DMS 273 (cell line): ENCODE results near the gene TCEANC2.
"Not testable (repeated sequence)": the region's sequence is repeated elsewhere in the genome, so short reads cannot be mapped to it uniquely, and the experiment has no call there.

ENCODE experiments used
- DNase-seq: peaks from one replicate; lab custom pipeline; 2025; ENCODE audit not compliant: unreplicated experiment; lab: John Stamatoyannopoulos, UW

The TCEANC2 gene

GRCh38 chr1:54084794-54085193 lies 31.4 kb downstream of the TCEANC2 start:
- no peak for DNase-seq

GRCh38 chr1:54086754-54087153 lies 33.3 kb downstream of the TCEANC2 start:
- no peak for DNase-seq

GRCh38 chr1:54088385-54088784 lies 35.0 kb downstream of the TCEANC2 start:
- no peak for DNase-seq

GRCh38 chr1:54091666-54092065 lies 38.3 kb downstream of the TCEANC2 start:
- DNase-seq: no peak

GRCh38 chr1:54094001-54094729 lies 40.8 kb downstream of the TCEANC2 start:
- DNase-seq: no peak

GRCh38 chr1:54094730-54095105 lies 41.3 kb downstream of the TCEANC2 start:
- DNase-seq: not testable (repeated sequence)

- no peak for DNase-seq
These were observed 42.3 kb downstream of the TCEANC2 start for GRCh38 chr1:54095546-54096226.

GRCh38 chr1:54096227-54096876 lies 42.9 kb downstream of the TCEANC2 start:
- DNase-seq: no peak

GRCh38 chr1:54096877-54097240 lies 43.5 kb downstream of the TCEANC2 start:
- DNase-seq: no peak

- DNase-seq: no peak
These were observed 45.7 kb downstream of the TCEANC2 start for GRCh38 chr1:54099061-54099610.

- DNase-seq: no peak
These were observed 47.1 kb downstream of the TCEANC2 start for GRCh38 chr1:54100500-54100899.

- DNase-seq: no peak
These were observed 50.0 kb downstream of the TCEANC2 start for GRCh38 chr1:54103414-54103813.

GRCh38 chr1:54104613-54105012 lies 51.2 kb downstream of the TCEANC2 start:
- not testable (repeated sequence) for DNase-seq

- DNase-seq: no peak
These were observed 51.7 kb downstream of the TCEANC2 start for GRCh38 chr1:54105080-54105479.

- DNase-seq: no peak
These were observed 52.4 kb downstream of the TCEANC2 start for GRCh38 chr1:54105736-54106269.

- DNase-seq: peak; percentile 20
These were observed 53.7 kb downstream of the TCEANC2 start for GRCh38 chr1:54107131-54107530.

GRCh38 chr1:54108156-54108555 lies 54.7 kb downstream of the TCEANC2 start:
- DNase-seq: no peak

GRCh38 chr1:54109129-54110090 lies 56.0 kb downstream of the TCEANC2 start:
- DNase-seq: no peak

- DNase-seq: peak; percentile 97
These were observed 57.6 kb downstream of the TCEANC2 start for GRCh38 chr1:54110996-54111395.

GRCh38 chr1:54111624-54112023 lies 58.2 kb downstream of the TCEANC2 start:
- no peak for DNase-seq
